ENCODE measurements around the gene PIK3C2G.

The PIK3C2G gene

GRCh38 chr12:18355429-18355828 is 94.1 kb downstream of the PIK3C2G start:
- no peak for DNase-seq

- no peak for DNase-seq
These were observed 96.8 kb downstream of the PIK3C2G start for GRCh38 chr12:18358077-18358476.

GRCh38 chr12:18358930-18359329 is 97.6 kb downstream of the PIK3C2G start:
- no peak for DNase-seq

GRCh38 chr12:18361433-18361832 is 100.1 kb downstream of the PIK3C2G start:
- DNase-seq: no peak

- no peak for DNase-seq
These were observed 102.0 kb downstream of the PIK3C2G start for GRCh38 chr12:18363321-18363720.

GRCh38 chr12:18368594-18368993 is 107.3 kb downstream of the PIK3C2G start:
- no peak for DNase-seq

GRCh38 chr12:18373181-18373580 is 111.9 kb downstream of the PIK3C2G start:
- no peak for DNase-seq

- no peak for DNase-seq
These were observed 113.8 kb downstream of the PIK3C2G start for GRCh38 chr12:18375131-18375530.

- DNase-seq: no peak
These were observed 114.3 kb downstream of the PIK3C2G start for GRCh38 chr12:18375583-18375982.

- no peak for DNase-seq
These were observed 121.0 kb downstream of the PIK3C2G start for GRCh38 chr12:18382236-18382885.

- no peak for DNase-seq
These were observed 121.9 kb downstream of the PIK3C2G start for GRCh38 chr12:18383203-18383602.

GRCh38 chr12:18387706-18388105 is 126.4 kb downstream of the PIK3C2G start:
- no peak for DNase-seq

GRCh38 chr12:18389820-18390219 is 128.5 kb downstream of the PIK3C2G start:
- no peak for DNase-seq

- no peak for DNase-seq
These were observed 129.8 kb downstream of the PIK3C2G start for GRCh38 chr12:18391151-18391550.

GRCh38 chr12:18394742-18395141 is 133.4 kb downstream of the PIK3C2G start:
- DNase-seq: no peak

GRCh38 chr12:18400186-18400585 is 138.9 kb downstream of the PIK3C2G start:
- DNase-seq: no peak

- no peak for DNase-seq
These were observed 141.7 kb downstream of the PIK3C2G start for GRCh38 chr12:18402872-18403611.

GRCh38 chr12:18411453-18411852 is 150.1 kb downstream of the PIK3C2G start:
- no peak for DNase-seq

- DNase-seq: no peak
These were observed 153.4 kb downstream of the PIK3C2G start for GRCh38 chr12:18414671-18415070.

- no peak for DNase-seq
These were observed 153.9 kb downstream of the PIK3C2G start for GRCh38 chr12:18415227-18415626.

- no peak for DNase-seq
These were observed 155.1 kb downstream of the PIK3C2G start for GRCh38 chr12:18416412-18416811.

GRCh38 chr12:18419311-18419710 is 158.0 kb downstream of the PIK3C2G start:
- no peak for DNase-seq

- DNase-seq: no peak
These were observed 160.5 kb downstream of the PIK3C2G start for GRCh38 chr12:18421867-18422266.

- DNase-seq: no peak
These were observed 161.6 kb downstream of the PIK3C2G start for GRCh38 chr12:18422871-18423270.

- no peak for DNase-seq
These were observed 163.5 kb downstream of the PIK3C2G start for GRCh38 chr12:18424857-18425256.

All from NK-92 treated with Interleukin-12 subunit alpha and Interleukin-12 subunit beta, amount 100 ng/mL, for 24 hours (cell line).